HG03378 (cell line): ENCODE measurements around the gene SGSH.
"Not testable (repeated sequence)": the region's sequence is repeated elsewhere in the genome, so short reads cannot be mapped to it uniquely, and the experiment has no call there.

ENCODE experiments used
- ATAC-seq: cut with Tn5 transposase; IDR thresholded peaks from one replicate; pipeline ENCODE4 v1.9.1; 2021; ENCODE audit warnings: mild to moderate bottlenecking, moderate library complexity; ENCODE audit not compliant: unreplicated experiment

Gene SGSH

DNA sequence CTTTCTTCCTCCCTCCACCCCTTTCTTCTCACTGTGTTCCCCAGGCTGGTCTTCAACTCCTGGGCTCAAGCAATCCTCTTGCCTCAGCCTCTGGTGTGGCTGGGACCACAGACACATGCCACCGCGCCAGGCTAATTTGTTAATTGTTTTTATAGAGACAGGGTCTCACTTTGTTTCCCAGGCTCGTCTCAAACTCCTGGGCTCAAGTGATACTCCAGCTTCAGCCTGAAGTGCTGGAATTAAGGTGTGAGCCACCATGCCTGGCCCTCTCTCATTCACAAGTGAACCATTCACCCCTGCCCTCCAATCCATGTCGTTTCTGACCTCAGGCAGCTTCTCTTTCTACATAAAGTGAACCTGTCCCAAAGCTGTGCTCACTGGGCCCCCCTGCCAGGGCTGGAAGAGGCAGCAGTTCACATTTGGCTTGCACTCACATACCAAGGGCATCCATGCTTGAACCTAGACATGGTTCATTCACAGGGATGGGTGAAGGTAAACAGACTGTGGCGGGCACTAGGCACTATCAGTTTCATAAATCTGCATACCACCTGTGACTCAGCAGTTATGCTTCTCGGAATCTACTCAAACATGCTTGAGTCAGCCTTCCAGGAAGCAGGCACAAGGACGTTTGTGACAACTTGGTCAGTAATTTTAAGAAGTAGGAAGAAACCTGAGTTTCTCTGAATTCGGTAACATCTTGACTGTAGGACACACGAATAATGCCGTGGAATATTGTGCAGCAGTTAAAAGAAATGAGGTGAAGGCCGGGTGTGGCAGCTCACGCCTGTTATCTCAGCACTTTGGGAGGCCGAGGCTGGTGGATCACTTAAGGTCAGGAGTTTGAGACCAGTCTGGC lies 34.5 kb upstream of the SGSH start:
- peak; percentile 47 for ATAC-seq

DNA sequence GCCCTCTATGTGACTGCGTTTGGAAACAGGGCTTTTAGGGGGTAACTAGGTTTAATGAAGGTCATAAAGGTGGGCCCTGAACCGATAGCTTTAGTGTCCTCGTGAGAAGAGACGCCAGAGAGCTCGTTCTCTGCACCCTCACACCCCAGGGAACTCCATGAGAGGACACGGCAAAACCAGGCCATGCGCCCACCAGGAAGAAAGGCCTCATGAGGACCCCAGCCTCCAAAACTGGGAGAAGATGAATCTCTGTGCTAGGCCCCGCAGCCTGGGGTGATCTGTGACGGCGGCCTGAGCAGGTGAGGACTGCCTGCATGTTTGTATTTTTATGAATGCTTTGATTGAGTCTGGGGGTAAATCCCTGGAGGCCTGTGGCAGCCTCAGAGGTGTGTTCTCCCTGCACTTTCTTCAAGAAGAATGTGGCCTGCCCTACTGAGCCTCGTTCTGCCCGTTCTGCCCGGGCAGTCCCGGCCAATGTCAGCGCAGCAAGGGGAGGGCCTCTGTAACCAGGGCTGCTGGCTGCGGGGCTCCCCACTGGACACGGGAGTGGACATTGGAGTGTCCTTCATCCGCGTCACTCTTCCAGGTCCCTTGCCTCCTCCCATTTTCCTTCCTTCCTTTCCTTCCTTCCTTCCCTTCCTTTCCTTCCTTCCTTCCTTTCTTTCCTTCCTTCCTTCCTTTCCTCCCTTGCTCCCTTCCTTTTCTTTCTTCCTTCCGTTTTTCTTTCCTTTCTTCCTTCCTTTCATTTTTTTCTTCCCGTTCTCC lies 33.7 kb upstream of the SGSH start:
- ATAC-seq, result no peak

DNA sequence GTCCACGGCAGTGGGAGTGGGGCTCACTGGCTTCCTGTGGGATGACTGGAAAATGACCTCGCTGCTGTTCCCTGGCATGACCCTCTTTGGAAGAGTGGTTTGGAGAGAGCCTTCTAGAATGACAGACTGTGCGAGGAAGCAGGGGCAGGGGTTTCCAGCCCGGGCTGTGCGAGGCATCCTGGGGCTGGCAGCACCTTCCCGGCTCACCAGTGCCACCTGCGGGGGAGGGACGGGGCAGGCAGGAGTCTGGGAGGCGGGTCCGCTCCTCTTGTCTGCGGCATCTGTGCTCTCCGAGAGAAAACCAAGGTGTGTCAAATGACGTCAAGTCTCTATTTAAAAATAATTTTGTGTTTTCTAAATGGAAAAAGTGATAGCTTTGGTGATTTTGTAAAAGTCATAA lies 32.7 kb upstream of the SGSH start:
- no peak for ATAC-seq

DNA sequence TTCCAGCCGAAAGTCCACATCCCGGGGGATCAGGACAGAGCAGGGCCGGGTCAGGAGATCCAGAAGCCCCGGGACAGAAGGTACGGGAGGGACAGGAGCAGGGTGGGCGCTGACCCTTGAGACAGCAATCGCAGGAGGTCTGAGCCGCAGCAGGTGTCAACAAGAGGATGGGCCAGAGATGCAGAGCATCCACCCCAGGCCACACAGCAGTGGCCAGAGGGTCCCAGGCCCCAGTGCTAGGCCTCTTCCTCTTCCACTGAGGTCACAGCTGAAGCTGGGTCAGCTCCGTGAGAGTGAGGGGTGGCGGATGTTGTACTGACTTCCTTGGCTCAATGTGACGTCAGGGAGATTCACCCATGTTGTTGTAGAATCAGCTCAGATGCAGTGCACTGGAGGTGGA lies 31.8 kb upstream of the SGSH start:
- no peak for ATAC-seq

DNA sequence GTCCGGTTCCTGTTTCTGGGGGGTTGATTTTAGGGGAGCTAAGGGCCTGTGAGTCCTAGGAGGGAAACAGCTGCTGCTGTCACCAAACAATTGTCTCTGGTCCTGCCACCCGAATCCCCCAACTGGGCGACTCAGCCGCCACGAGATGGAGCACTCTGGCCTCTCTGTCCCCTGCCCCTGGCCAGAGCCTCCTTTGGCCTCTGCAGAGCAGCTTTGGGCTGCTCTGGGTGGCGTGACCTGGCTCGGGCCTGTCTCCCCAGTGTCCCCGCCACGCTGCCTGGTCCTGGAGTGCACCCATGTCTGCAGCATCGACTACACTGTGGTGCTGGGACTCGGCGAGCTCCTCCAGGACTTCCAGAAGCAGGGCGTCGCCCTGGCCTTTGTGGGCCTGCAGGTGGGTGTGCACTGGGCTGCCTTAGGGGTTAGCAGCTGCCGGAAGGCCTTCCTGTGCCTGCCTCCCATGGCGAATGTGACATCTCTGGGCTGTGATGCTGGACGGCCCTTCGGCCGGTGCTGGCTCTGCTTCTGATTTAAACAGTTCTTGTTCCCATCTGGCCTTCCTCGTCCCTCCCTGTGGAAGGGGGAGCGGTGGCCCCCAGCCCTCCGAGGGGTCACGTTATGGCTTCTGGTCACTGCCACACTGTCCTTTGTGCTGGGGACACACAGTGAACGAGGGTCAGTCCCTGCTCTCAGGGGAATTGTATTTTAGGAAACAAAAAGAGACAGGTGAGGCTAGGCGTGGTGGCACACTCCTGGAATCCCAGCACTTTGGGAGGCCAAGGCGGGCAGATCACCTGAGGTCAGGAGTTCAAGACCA lies 29.0 kb upstream of the SGSH start:
- no peak for ATAC-seq

DNA sequence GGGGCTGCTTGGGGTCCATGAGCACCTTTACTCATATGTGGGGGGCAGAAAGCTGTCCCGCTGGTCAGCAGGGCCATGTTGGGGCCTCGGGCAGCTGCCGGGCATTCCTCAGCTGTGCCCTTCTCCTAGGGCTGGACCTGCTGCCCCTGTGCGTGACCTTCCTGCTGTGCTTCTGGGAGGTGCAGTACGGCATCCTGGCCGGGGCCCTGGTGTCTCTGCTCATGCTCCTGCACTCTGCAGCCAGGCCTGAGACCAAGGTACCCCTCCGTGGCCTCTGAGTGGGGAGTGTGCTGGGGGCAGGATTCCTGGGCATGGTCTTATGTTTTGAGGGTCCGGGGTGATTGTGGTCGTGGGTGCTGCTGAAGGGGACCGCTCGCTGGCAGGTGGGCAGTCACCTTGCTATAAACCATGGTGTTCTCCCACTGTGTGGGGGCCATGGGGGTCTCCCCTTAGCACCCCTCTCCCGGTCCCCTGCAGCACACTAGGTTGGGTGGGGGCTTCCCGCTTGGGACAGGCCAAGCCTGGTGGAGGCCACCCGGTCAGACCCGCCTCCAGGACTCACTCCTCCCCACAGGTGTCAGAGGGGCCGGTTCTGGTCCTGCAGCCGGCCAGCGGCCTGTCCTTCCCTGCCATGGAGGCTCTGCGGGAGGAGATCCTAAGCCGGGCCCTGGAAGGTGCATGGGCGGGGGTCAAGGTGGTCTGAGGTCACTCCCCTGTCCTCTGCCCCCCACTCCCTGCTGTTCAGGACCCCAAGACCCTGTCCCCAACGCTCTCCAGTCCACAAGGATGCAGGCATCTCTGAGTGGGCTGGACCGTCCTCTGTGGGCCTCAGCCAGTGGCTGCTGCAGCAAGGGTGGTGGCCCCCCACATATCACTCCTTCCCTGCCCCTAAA lies 28.1 kb upstream of the SGSH start:
- no peak for ATAC-seq

DNA sequence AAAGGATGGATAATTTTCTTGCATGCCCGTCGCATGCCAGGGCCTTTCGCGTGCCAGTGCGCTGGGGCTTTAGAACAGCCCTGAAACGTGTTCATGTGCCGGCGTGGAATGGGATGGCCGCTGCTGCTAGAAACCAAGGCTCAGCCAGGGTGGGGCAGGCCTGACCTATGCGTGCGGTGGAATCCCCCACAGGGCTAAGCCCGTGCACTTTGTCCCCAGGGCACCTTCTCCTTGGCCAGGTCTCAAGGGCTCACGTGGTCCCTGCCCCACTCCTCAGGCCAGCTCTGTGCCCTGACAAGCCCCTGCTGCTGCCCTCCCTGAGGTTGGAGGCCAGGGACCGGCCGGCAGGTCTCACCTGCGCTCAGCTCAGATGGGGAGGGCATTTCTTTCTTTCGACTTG lies 27.4 kb upstream of the SGSH start:
- ATAC-seq, result no peak

DNA sequence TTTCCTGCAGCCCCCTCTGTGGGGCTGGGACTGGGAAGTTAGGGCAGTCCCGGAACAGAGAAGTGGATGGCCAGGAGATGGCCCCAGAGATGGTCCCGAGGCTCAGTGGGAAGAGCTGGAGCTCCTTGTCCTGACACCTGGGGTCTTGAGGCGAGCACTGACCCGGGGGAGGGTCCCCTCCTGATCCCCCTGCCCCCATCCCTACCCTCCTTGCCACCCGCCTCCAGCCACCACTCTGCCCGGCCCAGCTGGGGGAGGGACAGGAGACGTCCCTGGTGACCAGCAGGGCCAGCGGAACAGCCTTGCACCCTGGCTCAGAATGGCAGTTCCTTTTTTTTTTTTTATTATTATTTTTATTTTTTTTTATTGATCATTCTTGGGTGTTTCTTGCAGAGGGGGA lies 26.6 kb upstream of the SGSH start:
- no peak for ATAC-seq

DNA sequence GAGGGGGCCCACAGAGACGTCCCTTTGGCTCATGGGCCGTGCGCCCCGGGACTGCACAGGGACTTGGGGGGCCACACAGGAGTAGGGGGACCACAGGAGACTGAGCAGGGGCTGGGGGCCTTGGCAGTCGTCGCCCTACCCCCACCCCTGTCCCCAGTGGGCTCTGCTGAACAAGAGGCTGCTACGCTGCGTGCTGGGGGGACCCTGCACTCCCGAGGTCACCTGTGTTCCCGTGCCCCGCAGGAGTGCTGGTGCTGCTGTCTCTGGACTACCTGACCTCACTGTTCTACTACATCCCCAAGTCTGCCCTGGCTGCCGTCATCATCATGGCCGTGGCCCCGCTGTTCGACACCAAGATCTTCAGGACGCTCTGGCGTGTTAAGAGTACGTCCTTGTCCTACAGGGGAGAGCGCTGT lies 26.1 kb upstream of the SGSH start:
- no peak for ATAC-seq

DNA sequence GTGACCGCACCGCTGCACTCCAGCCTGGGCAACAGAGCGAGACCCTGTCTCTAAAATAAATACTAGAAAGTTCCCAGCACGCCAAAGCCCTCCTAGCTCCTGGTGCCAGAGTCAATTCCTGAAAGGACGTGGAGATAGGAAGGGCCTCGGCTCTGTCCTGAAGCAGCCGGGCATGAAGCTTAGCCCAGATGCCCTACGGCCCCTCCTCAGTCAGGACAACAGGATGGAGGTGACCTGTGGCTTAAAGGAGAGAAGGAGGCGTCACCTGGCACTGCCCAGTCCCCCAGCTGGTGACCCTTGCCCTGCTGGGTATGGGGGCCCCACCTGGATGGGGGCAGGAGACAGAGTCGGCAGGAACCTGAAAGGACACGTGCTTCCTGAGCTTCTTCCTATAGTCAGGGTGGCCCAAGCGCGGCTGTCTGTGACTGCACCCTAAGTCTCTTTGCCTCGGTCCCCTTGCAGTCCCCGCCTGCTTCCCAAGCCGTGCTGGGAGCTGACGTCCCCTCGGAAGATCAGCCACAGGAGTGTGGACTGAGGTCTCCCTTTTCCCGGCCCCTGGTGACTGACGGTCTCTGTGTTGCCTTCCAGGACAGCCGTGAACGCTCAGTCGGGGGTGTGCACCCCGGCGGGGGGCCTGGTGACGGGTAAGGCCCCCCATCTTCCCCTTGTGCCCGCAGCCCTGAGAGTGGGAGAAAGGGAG lies 25.6 kb upstream of the SGSH start:
- ATAC-seq, result no peak

DNA sequence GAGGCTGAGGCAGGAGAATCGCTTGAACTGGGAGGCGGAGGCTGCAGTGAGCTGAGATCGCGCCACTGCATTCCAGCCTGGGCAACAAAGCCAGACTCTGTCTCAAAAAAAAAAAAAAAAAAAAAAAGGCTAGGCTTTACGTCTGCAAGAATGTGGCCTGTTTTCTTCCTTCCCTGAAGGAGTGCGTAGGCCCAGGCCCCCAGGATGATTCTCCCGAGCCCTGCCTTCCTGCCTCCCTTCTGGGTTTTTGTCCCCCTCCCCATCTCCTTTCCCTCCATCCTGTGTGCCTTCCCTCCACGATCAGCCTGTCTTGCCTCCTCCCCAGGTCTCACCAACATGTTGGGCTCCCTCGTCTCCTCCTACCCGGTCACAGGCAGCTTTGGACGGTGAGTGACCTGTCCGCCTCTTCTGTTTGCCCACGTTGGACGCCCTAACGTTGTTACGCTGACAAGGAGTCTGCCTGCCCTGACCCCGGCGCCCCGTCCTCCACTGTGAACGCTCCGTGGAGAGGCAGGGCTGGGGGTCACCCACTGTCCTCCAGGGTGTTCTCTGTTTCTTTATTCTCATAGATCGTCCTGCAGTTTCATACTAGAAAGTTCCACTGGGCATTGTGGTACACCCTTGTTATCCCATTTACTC lies 24.9 kb upstream of the SGSH start:
- no peak for ATAC-seq

DNA sequence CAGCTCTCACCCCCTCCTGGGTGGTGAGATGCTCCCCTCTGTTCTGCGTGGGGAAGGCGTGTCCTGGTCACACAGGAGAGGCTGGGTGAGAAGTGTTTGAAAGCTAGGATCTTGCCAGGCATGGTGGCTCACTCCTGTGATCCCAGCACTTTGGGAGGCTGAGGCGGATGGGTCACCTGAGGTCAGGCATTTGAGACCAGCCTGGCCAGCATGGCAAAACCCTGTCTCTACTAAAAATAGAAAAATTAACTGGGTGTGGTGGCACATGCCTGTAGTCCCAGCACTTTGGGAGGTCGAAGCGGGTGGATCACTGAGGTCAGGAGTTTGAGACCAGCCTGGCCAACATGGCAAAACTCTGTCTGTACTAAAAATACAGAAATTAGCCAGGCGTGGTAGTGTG lies 24.3 kb upstream of the SGSH start:
- ATAC-seq, result not testable (repeated sequence)

DNA sequence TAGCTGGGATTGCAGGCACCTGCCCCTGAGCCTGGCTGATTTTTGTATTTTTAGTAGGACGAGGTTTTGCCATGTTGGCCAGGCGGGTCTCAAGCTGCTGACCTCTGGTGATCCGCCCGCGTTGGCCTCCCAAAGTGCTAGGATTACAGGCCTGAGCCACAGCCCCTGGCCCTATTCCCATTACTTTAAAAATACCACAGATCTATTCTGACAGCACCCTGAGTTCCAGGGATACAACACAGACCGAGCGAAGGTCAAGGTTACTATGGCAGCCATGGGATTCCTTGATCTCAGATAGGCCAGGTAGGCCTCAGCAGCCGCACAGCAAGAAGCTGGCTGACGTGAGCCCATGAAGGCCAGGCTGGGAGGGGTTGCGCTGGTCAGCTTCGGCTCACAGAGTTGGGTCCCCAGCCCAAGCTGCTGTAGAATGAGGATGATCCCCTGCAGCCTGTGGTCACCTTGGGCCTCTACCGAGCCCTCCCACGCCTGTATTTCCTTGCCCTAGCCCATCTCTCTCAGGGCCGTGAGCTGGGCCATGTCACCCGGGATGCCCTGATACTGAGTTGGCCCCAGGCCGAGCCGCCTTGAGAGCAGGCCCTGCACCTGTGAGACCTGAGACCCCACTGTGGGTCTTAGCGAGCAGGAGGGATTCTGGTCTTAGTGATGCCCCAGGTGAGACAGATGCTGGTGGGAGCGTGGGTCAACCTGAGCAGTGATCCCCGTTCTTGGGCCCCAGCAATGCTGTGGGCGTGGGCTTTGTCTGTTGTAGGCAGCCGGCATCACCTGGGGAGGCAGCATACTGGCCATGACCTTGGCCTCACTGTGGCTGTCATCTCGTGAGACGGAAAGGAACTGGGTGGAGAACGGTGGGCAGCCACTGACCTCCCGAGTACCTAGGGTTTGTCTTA lies 23.6 kb upstream of the SGSH start:
- ATAC-seq, result no peak

DNA sequence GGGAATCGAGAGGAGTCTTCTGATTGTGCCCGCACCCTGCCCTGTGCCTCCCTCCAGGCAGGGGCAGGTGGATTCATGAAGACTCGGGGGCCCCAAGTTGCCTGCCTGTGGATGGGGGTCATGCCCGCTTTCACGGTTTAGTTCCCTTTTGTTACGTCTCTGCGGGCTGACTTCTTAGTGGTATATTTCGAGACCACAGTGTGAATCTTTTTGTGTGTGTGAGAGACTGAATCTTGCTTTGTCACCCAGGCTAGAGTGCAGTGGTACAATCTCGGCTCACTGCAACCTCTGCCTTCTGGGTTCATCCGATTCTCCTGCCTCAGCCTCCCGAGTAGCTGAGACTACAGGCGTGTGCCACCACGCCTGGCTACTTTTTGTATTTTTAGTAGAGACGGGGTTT lies 22.4 kb upstream of the SGSH start:
- no peak for ATAC-seq

DNA sequence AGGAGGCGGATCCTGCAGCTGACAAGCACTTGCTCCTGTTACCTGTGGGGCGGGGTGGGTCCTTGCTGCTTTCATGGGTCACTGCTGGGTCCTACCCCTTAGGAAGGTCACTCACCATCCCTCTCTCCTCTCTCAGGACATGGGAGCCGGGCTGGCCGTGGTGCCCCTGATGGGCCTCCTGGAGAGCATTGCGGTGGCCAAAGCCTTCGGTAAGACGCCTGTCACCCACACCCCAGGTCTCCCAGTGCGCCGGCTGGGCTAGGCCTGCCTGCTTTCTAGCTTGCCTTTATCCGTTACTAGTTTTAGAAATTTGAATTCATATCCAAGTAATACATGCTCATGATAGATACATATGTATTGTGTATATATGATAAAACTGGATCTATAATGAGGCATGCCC lies 17.3 kb upstream of the SGSH start:
- ATAC-seq, result no peak

DNA sequence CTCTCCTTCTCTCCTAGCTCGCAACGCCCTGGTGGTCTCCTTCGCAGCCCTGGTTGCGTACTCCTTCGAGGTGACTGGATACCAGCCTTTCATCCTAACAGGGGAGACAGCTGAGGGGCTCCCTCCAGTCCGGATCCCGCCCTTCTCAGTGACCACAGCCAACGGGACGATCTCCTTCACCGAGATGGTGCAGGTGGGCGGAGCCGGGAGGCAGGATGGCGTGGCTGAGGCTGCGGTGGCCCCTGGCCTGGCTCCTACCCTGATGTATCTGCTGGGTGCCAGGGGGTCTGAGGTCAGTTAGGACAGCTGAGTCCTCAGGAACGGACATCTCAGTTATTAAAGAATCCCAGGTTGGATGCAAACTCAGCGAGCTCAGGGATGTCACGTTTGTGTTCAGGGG lies 16.8 kb upstream of the SGSH start:
- no peak for ATAC-seq

DNA sequence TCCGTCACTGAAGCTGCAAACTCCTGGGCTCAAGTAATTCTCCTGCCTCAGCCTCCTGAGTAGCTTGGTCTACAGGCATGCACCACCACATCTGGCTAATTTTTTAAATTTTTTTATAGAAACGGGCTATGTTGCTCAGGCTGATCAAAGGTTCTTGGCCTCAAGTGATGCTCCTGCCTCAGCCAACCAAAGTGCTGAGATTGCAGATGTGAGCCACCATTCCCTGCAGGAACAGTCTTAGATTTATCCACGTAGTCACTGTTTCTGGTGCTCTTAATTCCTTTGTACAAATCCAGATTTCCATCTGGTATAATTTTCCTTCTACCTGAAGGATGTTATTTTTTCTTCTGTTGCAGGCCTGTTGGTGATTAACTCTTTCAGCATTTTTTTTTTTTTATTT lies 13.1 kb upstream of the SGSH start:
- no peak for ATAC-seq

DNA sequence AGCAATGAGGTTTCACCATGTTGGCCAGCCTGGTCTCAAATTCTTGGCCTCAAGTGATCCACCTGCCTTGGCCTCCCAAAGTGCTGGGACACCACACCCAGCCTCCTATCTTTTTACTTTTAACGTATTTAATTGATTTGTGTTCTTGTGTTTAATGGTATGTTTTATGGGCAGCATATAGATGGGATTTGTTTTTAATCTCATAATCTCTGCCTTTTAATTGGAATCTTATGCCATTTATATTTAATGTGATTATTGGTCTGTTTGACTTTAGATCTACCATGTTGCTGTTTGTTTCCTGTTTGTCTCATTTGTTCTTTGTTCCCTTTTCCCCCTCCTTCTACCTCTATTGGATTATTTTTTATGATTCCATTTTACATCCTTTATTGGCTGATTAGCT lies 12.3 kb upstream of the SGSH start:
- ATAC-seq, result no peak
